HEK293 (cell line): ENCODE data around the gene ANTXR1.

Source experiments
- ELK4 ChIP-seq: IDR thresholded peaks from 2 replicates; pipeline ENCODE4 v1.6.1; 2011; ENCODE audit warnings: mild to moderate bottlenecking, low read depth, low read length, borderline replicate concordance
- OVOL3 ChIP-seq: fragments of 450-650 bp; formaldehyde crosslinking; IDR thresholded peaks from 2 replicates; pipeline ENCODE4 v1.5.1; 2016; ENCODE audit warnings: missing biosample characterization, missing genetic modification characterization
- PRDM1 ChIP-seq: fragments of 450-650 bp; formaldehyde crosslinking; IDR thresholded peaks from 2 replicates; pipeline ENCODE4; 2016; ENCODE audit warnings: missing biosample characterization, missing genetic modification characterization
- ZBTB10 ChIP-seq: fragments of 450-650 bp; formaldehyde crosslinking; IDR thresholded peaks from 2 replicates; pipeline ENCODE4 v1.5.1; 2016; ENCODE audit warnings: missing biosample characterization, missing genetic modification characterization
- ZNF157 ChIP-seq: fragments of 450-650 bp; formaldehyde crosslinking; IDR thresholded peaks from 2 replicates; pipeline ENCODE4 v1.5.1; 2016; ENCODE audit warnings: missing biosample characterization, missing genetic modification characterization
- ZNF221 ChIP-seq: fragments of 450-650 bp; formaldehyde crosslinking; IDR thresholded peaks from 2 replicates; pipeline ENCODE4 v1.5.1; 2017; ENCODE audit warnings: missing biosample characterization, missing genetic modification characterization, borderline replicate concordance
- ZNF280D ChIP-seq: fragments of 450-650 bp; formaldehyde crosslinking; IDR thresholded peaks from 2 replicates; pipeline ENCODE4 v1.5.1; 2016; ENCODE audit warnings: missing biosample characterization, missing genetic modification characterization
- ZNF324 ChIP-seq: fragments of 450-650 bp; formaldehyde crosslinking; IDR thresholded peaks from 2 replicates; pipeline ENCODE4 v1.5.1; 2016; ENCODE audit warnings: missing biosample characterization, missing genetic modification characterization
- ZNF335 ChIP-seq: fragments of 450-650 bp; formaldehyde crosslinking; conservative IDR thresholded peaks from 2 replicates; pipeline ENCODE4 v1.5.1; 2016; ENCODE audit warnings: missing biosample characterization, missing genetic modification characterization
- ZNF514 ChIP-seq: fragments of 450-650 bp; formaldehyde crosslinking; IDR thresholded peaks from 2 replicates; pipeline ENCODE4 v1.5.1; 2016; ENCODE audit warnings: missing biosample characterization, missing genetic modification characterization
- ZNF544 ChIP-seq: fragments of 450-650 bp; formaldehyde crosslinking; IDR thresholded peaks from 2 replicates; pipeline ENCODE4 v1.5.0; 2017; ENCODE audit warnings: missing biosample characterization, missing genetic modification characterization
- ZNF629 ChIP-seq: fragments of 450-650 bp; formaldehyde crosslinking; IDR thresholded peaks from 2 replicates; pipeline ENCODE4 v1.5.1; 2017; ENCODE audit warnings: missing biosample characterization, missing genetic modification characterization
- ZNF704 ChIP-seq: fragments of 450-650 bp; formaldehyde crosslinking; IDR thresholded peaks from 2 replicates; pipeline ENCODE4 v1.5.1; 2016; ENCODE audit warnings: missing biosample characterization, missing genetic modification characterization
- ZNF707 ChIP-seq: fragments of 450-650 bp; formaldehyde crosslinking; IDR thresholded peaks from 2 replicates; pipeline ENCODE4 v1.5.1; 2016; ENCODE audit warnings: missing biosample characterization, missing genetic modification characterization
- ZNF785 ChIP-seq: fragments of 450-650 bp; formaldehyde crosslinking; IDR thresholded peaks from 2 replicates; pipeline ENCODE4 v1.5.1; 2016; ENCODE audit warnings: missing biosample characterization, missing genetic modification characterization
- ZSCAN4 ChIP-seq: fragments of 450-650 bp; formaldehyde crosslinking; IDR thresholded peaks from 2 replicates; pipeline ENCODE4 v1.5.1; 2017; ENCODE audit warnings: missing biosample characterization, missing genetic modification characterization
- TF ChIP-seq, protein P1 (sequence below): fragments of 450-650 bp; formaldehyde crosslinking; IDR thresholded peaks from 2 replicates; pipeline ENCODE4 v1.5.1; 2016; ENCODE audit warnings: missing biosample characterization, missing genetic modification characterization
- TF ChIP-seq, protein P2 (sequence below): fragments of 450-650 bp; formaldehyde crosslinking; IDR thresholded peaks from 2 replicates; pipeline ENCODE4 v1.5.1; 2016; ENCODE audit warnings: missing biosample characterization, missing genetic modification characterization
- TF ChIP-seq, protein P3 (sequence below): fragments of 450-650 bp; formaldehyde crosslinking; IDR thresholded peaks from 2 replicates; pipeline ENCODE4 v1.5.1; 2016; ENCODE audit warnings: missing biosample characterization, missing genetic modification characterization, borderline replicate concordance

Gene ANTXR1

DNA sequence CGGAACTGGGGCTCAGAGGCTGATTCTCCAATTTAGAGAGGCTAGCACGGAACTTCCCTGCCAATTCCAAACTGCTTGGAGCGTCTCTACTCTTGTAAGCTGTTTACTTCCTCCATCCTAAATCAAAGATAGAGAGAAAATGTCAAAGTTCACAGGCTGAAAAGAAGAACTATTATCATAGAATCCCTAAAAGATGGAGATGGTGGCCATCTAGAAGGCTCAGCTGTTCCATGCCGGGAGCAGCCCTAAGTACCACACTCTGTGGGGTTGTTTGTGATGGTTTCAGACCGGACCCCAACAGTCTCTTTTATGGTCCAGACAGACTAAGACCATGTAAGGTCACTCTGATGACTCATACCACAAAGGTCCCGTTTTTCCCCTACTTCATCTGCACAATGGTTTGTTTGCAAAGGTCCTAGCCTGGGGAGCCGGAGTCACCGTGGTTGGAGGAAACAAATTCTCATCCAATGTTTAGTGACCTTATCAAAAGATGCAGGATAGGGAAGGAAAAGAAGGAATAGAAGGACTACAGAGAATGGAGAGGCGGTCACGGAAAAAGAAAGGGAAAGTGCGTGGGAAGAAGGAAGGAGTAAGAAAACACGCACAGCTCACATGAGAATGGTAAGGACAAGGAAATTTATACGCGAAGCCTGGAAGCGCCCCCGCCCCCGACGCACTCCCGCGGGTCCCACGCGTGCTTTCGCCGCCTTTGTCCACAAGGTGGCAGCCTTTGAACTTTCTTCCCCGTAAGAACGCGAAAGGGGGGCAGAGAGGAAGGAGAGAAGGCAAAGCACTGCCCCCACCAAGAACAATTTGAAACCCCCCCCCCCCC lies 453 bp upstream of the ANTXR1 start (continued):
- TF ChIP-seq, protein P1, sequence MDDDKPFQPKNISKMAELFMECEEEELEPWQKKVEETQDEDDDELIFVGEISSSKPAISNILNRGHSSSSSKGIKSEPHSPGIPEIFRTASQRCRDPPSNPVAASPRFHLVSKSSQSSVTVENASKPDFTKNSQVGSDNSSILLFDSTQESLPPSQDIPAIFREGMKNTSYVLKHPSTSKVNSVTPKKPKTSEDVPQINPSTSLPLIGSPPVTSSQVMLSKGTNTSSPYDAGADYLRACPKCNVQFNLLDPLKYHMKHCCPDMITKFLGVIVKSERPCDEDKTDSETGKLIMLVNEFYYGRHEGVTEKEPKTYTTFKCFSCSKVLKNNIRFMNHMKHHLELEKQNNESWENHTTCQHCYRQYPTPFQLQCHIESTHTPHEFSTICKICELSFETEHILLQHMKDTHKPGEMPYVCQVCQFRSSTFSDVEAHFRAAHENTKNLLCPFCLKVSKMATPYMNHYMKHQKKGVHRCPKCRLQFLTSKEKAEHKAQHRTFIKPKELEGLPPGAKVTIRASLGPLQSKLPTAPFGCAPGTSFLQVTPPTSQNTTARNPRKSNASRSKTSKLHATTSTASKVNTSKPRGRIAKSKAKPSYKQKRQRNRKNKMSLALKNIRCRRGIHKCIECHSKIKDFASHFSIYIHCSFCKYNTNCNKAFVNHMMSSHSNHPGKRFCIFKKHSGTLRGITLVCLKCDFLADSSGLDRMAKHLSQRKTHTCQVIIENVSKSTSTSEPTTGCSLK (tag by site-specific recombination), result no peak
- TF ChIP-seq ELK4, result no peak
- TF ChIP-seq ZNF629 (tag by site-specific recombination), result no peak
- no peak for TF ChIP-seq ZBTB10
- no peak for TF ChIP-seq ZNF514
- no peak for TF ChIP-seq ZNF335
- TF ChIP-seq ZSCAN4 (tag by site-specific recombination), result no peak
- TF ChIP-seq, protein P2, sequence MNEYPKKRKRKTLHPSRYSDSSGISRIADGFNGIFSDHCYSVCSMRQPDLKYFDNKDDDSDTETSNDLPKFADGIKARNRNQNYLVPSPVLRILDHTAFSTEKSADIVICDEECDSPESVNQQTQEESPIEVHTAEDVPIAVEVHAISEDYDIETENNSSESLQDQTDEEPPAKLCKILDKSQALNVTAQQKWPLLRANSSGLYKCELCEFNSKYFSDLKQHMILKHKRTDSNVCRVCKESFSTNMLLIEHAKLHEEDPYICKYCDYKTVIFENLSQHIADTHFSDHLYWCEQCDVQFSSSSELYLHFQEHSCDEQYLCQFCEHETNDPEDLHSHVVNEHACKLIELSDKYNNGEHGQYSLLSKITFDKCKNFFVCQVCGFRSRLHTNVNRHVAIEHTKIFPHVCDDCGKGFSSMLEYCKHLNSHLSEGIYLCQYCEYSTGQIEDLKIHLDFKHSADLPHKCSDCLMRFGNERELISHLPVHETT, result no peak
- peak; percentile 9; the same call in 1 of the 2 replicates for TF ChIP-seq ZNF280D (tag by site-specific recombination)
- TF ChIP-seq ZNF544, result no peak
- no peak for TF ChIP-seq ZNF707 (tag by site-specific recombination)
- TF ChIP-seq ZNF704, result no peak
- TF ChIP-seq OVOL3 (tag by site-specific recombination), result no peak
- no peak for TF ChIP-seq ZNF785
- no peak for TF ChIP-seq ZNF157 (tag by site-specific recombination)
- TF ChIP-seq ZNF221 (tag by site-specific recombination), result no peak
- TF ChIP-seq ZNF324, result no peak
- TF ChIP-seq, protein P3, sequence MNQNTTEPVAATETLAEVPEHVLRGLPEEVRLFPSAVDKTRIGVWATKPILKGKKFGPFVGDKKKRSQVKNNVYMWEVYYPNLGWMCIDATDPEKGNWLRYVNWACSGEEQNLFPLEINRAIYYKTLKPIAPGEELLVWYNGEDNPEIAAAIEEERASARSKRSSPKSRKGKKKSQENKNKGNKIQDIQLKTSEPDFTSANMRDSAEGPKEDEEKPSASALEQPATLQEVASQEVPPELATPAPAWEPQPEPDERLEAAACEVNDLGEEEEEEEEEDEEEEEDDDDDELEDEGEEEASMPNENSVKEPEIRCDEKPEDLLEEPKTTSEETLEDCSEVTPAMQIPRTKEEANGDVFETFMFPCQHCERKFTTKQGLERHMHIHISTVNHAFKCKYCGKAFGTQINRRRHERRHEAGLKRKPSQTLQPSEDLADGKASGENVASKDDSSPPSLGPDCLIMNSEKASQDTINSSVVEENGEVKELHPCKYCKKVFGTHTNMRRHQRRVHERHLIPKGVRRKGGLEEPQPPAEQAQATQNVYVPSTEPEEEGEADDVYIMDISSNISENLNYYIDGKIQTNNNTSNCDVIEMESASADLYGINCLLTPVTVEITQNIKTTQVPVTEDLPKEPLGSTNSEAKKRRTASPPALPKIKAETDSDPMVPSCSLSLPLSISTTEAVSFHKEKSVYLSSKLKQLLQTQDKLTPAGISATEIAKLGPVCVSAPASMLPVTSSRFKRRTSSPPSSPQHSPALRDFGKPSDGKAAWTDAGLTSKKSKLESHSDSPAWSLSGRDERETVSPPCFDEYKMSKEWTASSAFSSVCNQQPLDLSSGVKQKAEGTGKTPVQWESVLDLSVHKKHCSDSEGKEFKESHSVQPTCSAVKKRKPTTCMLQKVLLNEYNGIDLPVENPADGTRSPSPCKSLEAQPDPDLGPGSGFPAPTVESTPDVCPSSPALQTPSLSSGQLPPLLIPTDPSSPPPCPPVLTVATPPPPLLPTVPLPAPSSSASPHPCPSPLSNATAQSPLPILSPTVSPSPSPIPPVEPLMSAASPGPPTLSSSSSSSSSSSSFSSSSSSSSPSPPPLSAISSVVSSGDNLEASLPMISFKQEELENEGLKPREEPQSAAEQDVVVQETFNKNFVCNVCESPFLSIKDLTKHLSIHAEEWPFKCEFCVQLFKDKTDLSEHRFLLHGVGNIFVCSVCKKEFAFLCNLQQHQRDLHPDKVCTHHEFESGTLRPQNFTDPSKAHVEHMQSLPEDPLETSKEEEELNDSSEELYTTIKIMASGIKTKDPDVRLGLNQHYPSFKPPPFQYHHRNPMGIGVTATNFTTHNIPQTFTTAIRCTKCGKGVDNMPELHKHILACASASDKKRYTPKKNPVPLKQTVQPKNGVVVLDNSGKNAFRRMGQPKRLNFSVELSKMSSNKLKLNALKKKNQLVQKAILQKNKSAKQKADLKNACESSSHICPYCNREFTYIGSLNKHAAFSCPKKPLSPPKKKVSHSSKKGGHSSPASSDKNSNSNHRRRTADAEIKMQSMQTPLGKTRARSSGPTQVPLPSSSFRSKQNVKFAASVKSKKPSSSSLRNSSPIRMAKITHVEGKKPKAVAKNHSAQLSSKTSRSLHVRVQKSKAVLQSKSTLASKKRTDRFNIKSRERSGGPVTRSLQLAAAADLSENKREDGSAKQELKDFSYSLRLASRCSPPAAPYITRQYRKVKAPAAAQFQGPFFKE (tag by site-specific recombination), result no peak
- peak; percentile 79 for TF ChIP-seq PRDM1 (tag by site-specific recombination)
